Upper lobe of left lung (tissue), 4 donors: ENCODE data around the gene GLS.

Experiments used
- POLR2A ChIP-seq, 4 donors: fragments of 450-650 bp; IDR thresholded peaks; one replicate each; pipeline ENCODE4 v1.5.1; 2016 to 2017; ENCODE audit warnings: antibody characterized with exemption in 4 of 4, mild to moderate bottlenecking in 2 of 4
- POLR2AphosphoS5 ChIP-seq, 2 donors: sonication (generic); formaldehyde crosslinking; IDR thresholded peaks; one replicate each; pipeline ENCODE4 v1.5.1; 2017; ENCODE audit warnings: antibody characterized with exemption in 2 of 2
- TF ChIP-seq, protein P1 (sequence below), 6 experiments: fragments of 450-650 bp in 4 of 6; fragments of 200-600 bp in 2 of 6; sonication (generic) in 2 of 6; IDR thresholded peaks; one replicate each; pipeline ENCODE4 v1.5.1; 2016 to 2019; ENCODE audit warnings: antibody characterized with exemption in 6 of 6

DNA sequence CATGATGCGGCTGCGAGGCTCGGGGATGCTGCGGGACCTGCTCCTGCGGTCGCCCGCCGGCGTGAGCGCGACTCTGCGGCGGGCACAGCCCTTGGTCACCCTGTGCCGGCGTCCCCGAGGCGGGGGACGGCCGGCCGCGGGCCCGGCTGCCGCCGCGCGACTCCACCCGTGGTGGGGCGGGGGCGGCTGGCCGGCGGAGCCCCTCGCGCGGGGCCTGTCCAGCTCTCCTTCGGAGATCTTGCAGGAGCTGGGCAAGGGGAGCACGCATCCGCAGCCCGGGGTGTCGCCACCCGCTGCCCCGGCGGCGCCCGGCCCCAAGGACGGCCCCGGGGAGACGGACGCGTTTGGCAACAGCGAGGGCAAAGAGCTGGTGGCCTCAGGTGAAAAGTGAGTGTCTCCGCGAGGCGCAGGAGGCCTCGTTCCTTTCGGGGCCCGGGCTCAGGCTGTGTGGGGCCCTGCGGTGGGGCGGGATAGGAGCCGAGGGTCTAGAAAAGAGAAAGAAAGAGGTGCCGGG lies 520 bp downstream of the GLS start:
- TF ChIP-seq, protein P1, sequence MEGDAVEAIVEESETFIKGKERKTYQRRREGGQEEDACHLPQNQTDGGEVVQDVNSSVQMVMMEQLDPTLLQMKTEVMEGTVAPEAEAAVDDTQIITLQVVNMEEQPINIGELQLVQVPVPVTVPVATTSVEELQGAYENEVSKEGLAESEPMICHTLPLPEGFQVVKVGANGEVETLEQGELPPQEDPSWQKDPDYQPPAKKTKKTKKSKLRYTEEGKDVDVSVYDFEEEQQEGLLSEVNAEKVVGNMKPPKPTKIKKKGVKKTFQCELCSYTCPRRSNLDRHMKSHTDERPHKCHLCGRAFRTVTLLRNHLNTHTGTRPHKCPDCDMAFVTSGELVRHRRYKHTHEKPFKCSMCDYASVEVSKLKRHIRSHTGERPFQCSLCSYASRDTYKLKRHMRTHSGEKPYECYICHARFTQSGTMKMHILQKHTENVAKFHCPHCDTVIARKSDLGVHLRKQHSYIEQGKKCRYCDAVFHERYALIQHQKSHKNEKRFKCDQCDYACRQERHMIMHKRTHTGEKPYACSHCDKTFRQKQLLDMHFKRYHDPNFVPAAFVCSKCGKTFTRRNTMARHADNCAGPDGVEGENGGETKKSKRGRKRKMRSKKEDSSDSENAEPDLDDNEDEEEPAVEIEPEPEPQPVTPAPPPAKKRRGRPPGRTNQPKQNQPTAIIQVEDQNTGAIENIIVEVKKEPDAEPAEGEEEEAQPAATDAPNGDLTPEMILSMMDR (IDR thresholded peaks at IDR 0.05) = no peak
- TF ChIP-seq POLR2A (IDR thresholded peaks at IDR 0.05) (no peak), POLR2AphosphoS5 (IDR thresholded peaks at IDR 0.05) (no peak)
